NCI-H524 treated with DMSO at 0.1 percent for 48 hours (cell line): ENCODE data around the gene DCDC2B.
"Not testable (repeated sequence)": the region's sequence is repeated elsewhere in the genome, so short reads cannot be mapped to it uniquely, and the experiment has no call there.

Experiments
- DNase-seq: peaks from one replicate; lab custom pipeline; 2025; lab: John Stamatoyannopoulos, UW

Gene DCDC2B

DNA sequence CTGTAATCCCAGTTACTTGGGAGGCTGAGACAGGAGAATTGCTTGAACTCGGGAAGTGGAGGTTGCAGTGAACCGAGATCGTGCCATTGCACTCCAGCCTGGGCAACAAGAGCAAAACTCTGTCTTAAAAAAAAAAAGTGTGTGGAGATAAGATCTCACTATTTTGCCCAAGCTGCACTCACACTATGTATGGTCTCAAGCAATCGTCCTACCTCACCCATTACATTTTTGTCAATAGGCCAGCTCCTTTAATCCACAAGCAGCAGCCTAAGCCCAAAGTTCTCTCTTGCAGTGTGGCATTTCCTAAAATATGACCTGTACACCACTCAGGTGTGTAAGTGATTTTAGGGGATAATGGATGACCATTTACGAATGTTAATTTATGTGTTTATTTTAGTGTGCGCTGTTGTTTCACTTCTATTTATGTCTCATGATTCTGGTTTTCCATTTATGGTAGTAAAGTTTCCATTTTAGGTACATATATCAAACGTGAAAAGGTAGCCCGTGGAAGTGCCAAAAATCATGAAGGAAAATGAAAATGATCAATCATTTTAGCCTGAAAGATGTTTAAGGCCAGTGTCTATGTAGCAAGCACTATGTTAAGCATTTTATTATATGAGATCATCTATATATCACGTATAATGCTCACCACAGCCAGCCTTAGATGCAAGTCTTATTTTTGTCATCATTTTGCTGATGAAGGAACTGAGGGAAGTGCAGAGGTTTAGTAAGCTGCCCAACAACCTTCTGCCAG lies 47.8 kb downstream of the DCDC2B start:
- no peak for DNase-seq

- DNase-seq, result no peak
Measured at GRCh38 chr1:32257227-32257508, 48.3 kb downstream of the DCDC2B start.

- not testable (repeated sequence) for DNase-seq
Measured at GRCh38 chr1:32263236-32263593, 54.3 kb downstream of the DCDC2B start.

DNA sequence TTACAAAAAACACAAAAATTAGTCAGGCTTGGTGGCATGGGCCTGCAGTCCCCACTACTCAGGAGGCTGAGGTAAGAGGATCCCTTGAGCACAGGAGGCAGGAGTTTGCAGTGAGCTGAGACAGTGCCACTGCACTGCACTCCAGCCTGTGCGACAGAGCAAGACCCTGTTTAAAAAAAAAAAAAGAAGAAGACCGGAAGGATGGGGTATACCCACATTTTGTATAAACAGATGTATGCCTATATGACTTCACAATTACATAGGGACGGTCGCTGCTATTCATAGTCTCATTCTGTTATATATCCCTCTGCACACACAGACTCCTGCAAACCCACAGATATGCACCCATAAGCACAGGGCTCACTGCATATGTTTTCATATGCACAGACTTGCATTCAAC lies 54.9 kb downstream of the DCDC2B start:
- DNase-seq, result no peak
